ENCODE data around the gene NEK2. TPM values are rescaled to one million over a fixed set of nuclear protein-coding genes. Genes with fewer than 3 reads are reported as not detected.

The NEK2 gene
- total and polyA plus RNA-seq, 2 donors (not counting 1 experiment from before 2014, with no cell fraction given), result 0.09 TPM; not detected in 1

- no peak overlapping the region for H2AFZ ChIP-seq (ENCODE audit: insufficient read depth, low read depth, low read length, poor library complexity, severe bottlenecking)
- H3K9me3 Mint-ChIP-seq (ENCODE audit: insufficient read depth), result no peaks in the 10 kb centered on the region
- H3K27ac ChIP-seq (ENCODE audit: low read length in 2 of 2), result no peak overlapping the region
- TF ChIP-seq EZH2 (IDR thresholded peaks at IDR 0.05; ENCODE audit: borderline replicate concordance, insufficient read depth, low read depth, low read length, poor library complexity, severe bottlenecking) (no peak), CTCF (IDR thresholded peaks at IDR 0.05) (no peak)
- no peaks in the 10 kb centered on the region for H3K27me3 ChIP-seq (replicated peaks in 1 of 4; ENCODE audit: control extremely low read depth in 1 of 4, control insufficient read depth in 3 of 4, insufficient read depth in 4 of 4, low read length in 3 of 4)
- no peak overlapping the region for H3K4me3 ChIP-seq (ENCODE audit: control extremely low read depth in 1 of 5, extremely low read depth in 1 of 5, insufficient read depth in 1 of 5, low read depth in 2 of 5, low read length in 4 of 5)
- no peak overlapping the region for H3K9ac ChIP-seq (ENCODE audit: low read length)
- H3K4me1 Mint-ChIP-seq, result no peaks in the 10 kb centered on the region
- DNase-seq (no peak), ATAC-seq (ENCODE audit: low read depth) (no peak)
- 95% methylated on average over 10 of the region's 11 CpGs for WGBS (ENCODE audit: insufficient coverage)
- no peak overlapping the region for H3K4me3 Mint-ChIP-seq
- no peaks in the 10 kb centered on the region for H3K27me3 Mint-ChIP-seq
- H3K36me3 ChIP-seq (replicated peaks in 1 of 2; ENCODE audit: control extremely low read depth in 1 of 2, control insufficient read depth in 1 of 2, extremely low read depth in 1 of 2, insufficient read depth in 2 of 2, low read length in 1 of 2), result no peaks in the 10 kb centered on the region
- intact Hi-C loops (cut with micrococcal nuclease), result no loop called here
- no peak overlapping the region for H3K27ac Mint-ChIP-seq
- H3K4me2 ChIP-seq (replicated peaks; ENCODE audit: low read depth, low read length, poor library complexity, severe bottlenecking), result no peak overlapping the region
- H3K9me3 ChIP-seq (ENCODE audit: control extremely low read depth in 1 of 3, control insufficient read depth in 2 of 3, insufficient read depth in 1 of 3, low read length in 2 of 3), result no peaks in the 10 kb centered on the region
- H3K79me2 ChIP-seq (ENCODE audit: control insufficient read depth, insufficient read depth, low read length), result no peaks in the 10 kb centered on the region
- no peaks in the 10 kb centered on the region for H3K4me1 ChIP-seq (ENCODE audit: control insufficient read depth in 2 of 2, insufficient read depth in 2 of 2, low read length in 2 of 2)
- no peaks in the 10 kb centered on the region for H4K20me1 ChIP-seq (ENCODE audit: control insufficient read depth, insufficient read depth, low read length, poor library complexity, severe bottlenecking)
- POLR2A ChIA-PET, result no interaction called here
- CTCF ChIA-PET, result no interaction called here
Observed at GRCh38 chr1:211614615-211615014, 60.8 kb downstream of the NEK2 start.

- Mint-ChIP-seq H3K4me1 (no peaks in the 10 kb centered on the region), H3K27ac (no peak overlapping the region), H3K4me3 (no peak overlapping the region), H3K27me3 (no peaks in the 10 kb centered on the region), H3K9me3 (ENCODE audit: insufficient read depth) (no peaks in the 10 kb centered on the region)
- H3K4me1 ChIP-seq (ENCODE audit: control insufficient read depth in 2 of 2, insufficient read depth in 2 of 2, low read length in 2 of 2), result no peaks in the 10 kb centered on the region
- no peak overlapping the region for H3K27ac ChIP-seq (ENCODE audit: low read length in 2 of 2)
- WGBS (ENCODE audit: insufficient coverage), result no CpG with 5 or more reads among the region's 5 CpGs
- H2AFZ ChIP-seq (ENCODE audit: insufficient read depth, low read depth, low read length, poor library complexity, severe bottlenecking), result no peak overlapping the region
- CTCF ChIA-PET, result no interaction called here
- H3K9me3 ChIP-seq (ENCODE audit: control extremely low read depth in 1 of 3, control insufficient read depth in 2 of 3, insufficient read depth in 1 of 3, low read length in 2 of 3), result no peaks in the 10 kb centered on the region
- no peak overlapping the region for H3K4me3 ChIP-seq (ENCODE audit: control extremely low read depth in 1 of 5, extremely low read depth in 1 of 5, insufficient read depth in 1 of 5, low read depth in 2 of 5, low read length in 4 of 5)
- H3K4me2 ChIP-seq (replicated peaks; ENCODE audit: low read depth, low read length, poor library complexity, severe bottlenecking), result no peak overlapping the region
- H3K36me3 ChIP-seq (replicated peaks in 1 of 2; ENCODE audit: control extremely low read depth in 1 of 2, control insufficient read depth in 1 of 2, extremely low read depth in 1 of 2, insufficient read depth in 2 of 2, low read length in 1 of 2), result no peaks in the 10 kb centered on the region
- POLR2A ChIA-PET, result no interaction called here
- intact Hi-C loops (cut with micrococcal nuclease), result no loop called here
- TF ChIP-seq CTCF (IDR thresholded peaks at IDR 0.05) (no peak), EZH2 (IDR thresholded peaks at IDR 0.05; ENCODE audit: borderline replicate concordance, insufficient read depth, low read depth, low read length, poor library complexity, severe bottlenecking) (no peak)
- no peaks in the 10 kb centered on the region for H4K20me1 ChIP-seq (ENCODE audit: control insufficient read depth, insufficient read depth, low read length, poor library complexity, severe bottlenecking)
- H3K79me2 ChIP-seq (ENCODE audit: control insufficient read depth, insufficient read depth, low read length), result no peaks in the 10 kb centered on the region
- no peak for DNase-seq
- ATAC-seq (ENCODE audit: low read depth), result no peak
- H3K9ac ChIP-seq (ENCODE audit: low read length), result no peak overlapping the region
- H3K27me3 ChIP-seq (replicated peaks in 1 of 4; ENCODE audit: control extremely low read depth in 1 of 4, control insufficient read depth in 3 of 4, insufficient read depth in 4 of 4, low read length in 3 of 4), result no peaks in the 10 kb centered on the region
Observed at GRCh38 chr1:211613951-211614350, 61.5 kb downstream of the NEK2 start.

All from B cell (primary cell).